ENCODE measurements around the gene CACNB4. TPM values are rescaled to one million over a fixed set of nuclear protein-coding genes. Genes with fewer than 3 reads are reported as not detected.

Gene CACNB4
- total RNA-seq, 1 experiment from 2014 or later, result 1.7 TPM

- intact Hi-C loops (cut with micrococcal nuclease; ENCODE audit: unreplicated experiment), result no loop called here
- H3K36me3 ChIP-seq (ENCODE audit: control insufficient read depth, insufficient read depth, low read length), result no peaks in the 10 kb centered on the region
- H3K4me3 ChIP-seq (ENCODE audit: low read depth in 2 of 2, low read length in 2 of 2), result no peak overlapping the region
- in situ Hi-C loops (cut with HindIII; ENCODE audit: low pct_unique_long_range_greater_than_20kb, low sequenced_read_pairs), result no loop called here
- no peaks in the 10 kb centered on the region; the same call in 1 of the 2 replicates for H3K27me3 ChIP-seq (ENCODE audit: control insufficient read depth, insufficient read depth, low read length)
- CTCF ChIA-PET, result no interaction called here
- no peaks in the 10 kb centered on the region for H3K9me3 ChIP-seq (ENCODE audit: control insufficient read depth, insufficient read depth, low read depth, low read length)
- H3K4me1 ChIP-seq (ENCODE audit: control insufficient read depth, insufficient read depth, low read length), result no peaks in the 10 kb centered on the region
- BruUV-seq (replicated peaks), result no TSS peak
- no peak overlapping the region for H3K27ac ChIP-seq (ENCODE audit: low read length)
- DNase-seq (ENCODE audit: low read depth, low spot score), result no peak
- no peak for TF ChIP-seq REST (IDR thresholded peaks at IDR 0.05; ENCODE audit: insufficient read depth in 1 of 2, low read depth in 2 of 2, low read length in 1 of 2)
- no peak for TF ChIP-seq POLR2AphosphoS5 (IDR thresholded peaks at IDR 0.05; ENCODE audit: low read depth, low read length)
- TF ChIP-seq CTCF (IDR thresholded peaks at IDR 0.05), result no peak
- no peak for TF ChIP-seq SIN3A (IDR thresholded peaks at IDR 0.05; ENCODE audit: borderline replicate concordance, insufficient read depth, low read depth, low read length)
- no peak for TF ChIP-seq TCF7L2 (IDR thresholded peaks at IDR 0.05; ENCODE audit: low read depth, low read length)
- POLR2A ChIA-PET, result no interaction called here
- no peak for ATAC-seq
These were observed 255.8 kb downstream of the CACNB4 start for GRCh38 chr2:151842830-151843690.

GRCh38 chr2:151841047-151841424 is 257.8 kb downstream of the CACNB4 start:
- Histone ChIP-seq H3K27ac (ENCODE audit: low read length) (no peak overlapping the region), H3K36me3 (ENCODE audit: control insufficient read depth, insufficient read depth, low read length) (no peaks in the 10 kb centered on the region), H3K4me3 (ENCODE audit: low read depth in 2 of 2, low read length in 2 of 2) (no peak overlapping the region), H3K9me3 (ENCODE audit: control insufficient read depth, insufficient read depth, low read depth, low read length) (no peaks in the 10 kb centered on the region), H3K27me3 (ENCODE audit: control insufficient read depth, insufficient read depth, low read length) (peaks cover 7% of the 10 kb centered on the region; the same call in 1 of the 2 replicates), H3K4me1 (ENCODE audit: control insufficient read depth, insufficient read depth, low read length) (no peaks in the 10 kb centered on the region)
- ChIA-PET CTCF (no interaction called here), POLR2A (no interaction called here)
- intact Hi-C loops (cut with micrococcal nuclease; ENCODE audit: unreplicated experiment) (no loop called here), in situ Hi-C loops (cut with HindIII; ENCODE audit: low pct_unique_long_range_greater_than_20kb, low sequenced_read_pairs) (no loop called here)
- ATAC-seq (no peak), DNase-seq (ENCODE audit: low read depth, low spot score) (no peak)
- TF ChIP-seq TCF7L2 (IDR thresholded peaks at IDR 0.05; ENCODE audit: low read depth, low read length) (no peak), REST (IDR thresholded peaks at IDR 0.05; ENCODE audit: insufficient read depth in 1 of 2, low read depth in 2 of 2, low read length in 1 of 2) (no peak), CTCF (IDR thresholded peaks at IDR 0.05) (no peak), SIN3A (IDR thresholded peaks at IDR 0.05; ENCODE audit: borderline replicate concordance, insufficient read depth, low read depth, low read length) (no peak), POLR2AphosphoS5 (IDR thresholded peaks at IDR 0.05; ENCODE audit: low read depth, low read length) (no peak)
- BruUV-seq (replicated peaks), result no TSS peak

All from Panc1 (cell line).